GM12891 (cell line): ENCODE measurements around the gene TAF1D.

ENCODE experiments used
- POLR2A ChIP-seq: IDR thresholded peaks from 2 replicates; pipeline ENCODE4 v1.6.1; 2011; ENCODE audit warnings: low read depth, low read length, control low read depth
- POLR2AphosphoS5 ChIP-seq: IDR thresholded peaks from 2 replicates; pipeline ENCODE4 v1.6.1; 2011; ENCODE audit warnings: low read depth, low read length, control low read depth
- SPI1 ChIP-seq: IDR thresholded peaks from 2 replicates; pipeline ENCODE4 v1.6.1; 2011; ENCODE audit warnings: low read depth, low read length, control low read depth

DNA sequence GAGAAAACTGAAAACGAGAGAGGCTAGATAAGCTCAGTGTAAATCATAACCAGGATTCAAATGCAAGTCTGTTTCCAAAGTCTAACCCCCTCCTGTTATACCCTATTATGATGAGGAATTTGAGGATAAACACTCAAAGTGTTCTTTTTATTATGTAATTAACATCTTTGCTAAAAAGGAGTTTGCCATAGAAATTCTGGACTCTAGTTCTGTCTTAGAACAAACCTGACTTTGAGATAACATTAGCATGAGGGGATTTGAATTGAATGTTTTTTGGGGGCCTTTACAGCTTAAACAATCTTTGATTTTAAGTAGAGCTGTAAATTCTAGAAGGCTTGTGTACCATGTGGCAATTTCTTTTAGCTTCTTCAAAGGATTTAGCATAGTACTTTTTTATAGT, 9.7 kb upstream of the TAF1D start:
- no peak for TF ChIP-seq POLR2A
- no peak for TF ChIP-seq POLR2AphosphoS5
- no peak for TF ChIP-seq SPI1
